ENCODE data around the gene NPTX1.

NPTX1 gene

DNA sequence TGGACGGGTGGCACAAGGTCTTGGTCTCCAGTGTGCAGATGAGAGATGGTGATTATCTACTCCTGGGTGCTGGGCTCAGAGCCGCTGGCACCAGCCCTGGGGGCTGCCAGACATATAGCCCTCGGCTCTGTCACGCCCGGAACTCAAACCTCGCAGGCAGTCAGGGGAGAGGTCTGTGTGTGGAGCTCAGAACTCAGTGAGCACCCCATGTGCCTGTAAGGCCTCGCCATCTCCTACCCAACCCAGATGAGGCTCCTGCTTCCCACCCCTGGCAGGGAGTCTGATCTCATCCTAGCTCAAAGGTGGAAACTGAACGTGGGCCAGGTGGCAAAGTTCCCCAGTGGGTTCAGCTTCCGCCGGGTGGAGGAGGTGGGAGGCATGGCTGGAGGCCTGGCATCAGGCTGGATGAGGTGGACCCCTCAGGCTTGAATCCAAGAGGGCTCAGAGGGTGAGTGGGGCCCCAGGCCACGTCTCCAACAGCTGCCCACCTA, 22.6 kb upstream of the NPTX1 start:
- TF ChIP-seq, protein P1, sequence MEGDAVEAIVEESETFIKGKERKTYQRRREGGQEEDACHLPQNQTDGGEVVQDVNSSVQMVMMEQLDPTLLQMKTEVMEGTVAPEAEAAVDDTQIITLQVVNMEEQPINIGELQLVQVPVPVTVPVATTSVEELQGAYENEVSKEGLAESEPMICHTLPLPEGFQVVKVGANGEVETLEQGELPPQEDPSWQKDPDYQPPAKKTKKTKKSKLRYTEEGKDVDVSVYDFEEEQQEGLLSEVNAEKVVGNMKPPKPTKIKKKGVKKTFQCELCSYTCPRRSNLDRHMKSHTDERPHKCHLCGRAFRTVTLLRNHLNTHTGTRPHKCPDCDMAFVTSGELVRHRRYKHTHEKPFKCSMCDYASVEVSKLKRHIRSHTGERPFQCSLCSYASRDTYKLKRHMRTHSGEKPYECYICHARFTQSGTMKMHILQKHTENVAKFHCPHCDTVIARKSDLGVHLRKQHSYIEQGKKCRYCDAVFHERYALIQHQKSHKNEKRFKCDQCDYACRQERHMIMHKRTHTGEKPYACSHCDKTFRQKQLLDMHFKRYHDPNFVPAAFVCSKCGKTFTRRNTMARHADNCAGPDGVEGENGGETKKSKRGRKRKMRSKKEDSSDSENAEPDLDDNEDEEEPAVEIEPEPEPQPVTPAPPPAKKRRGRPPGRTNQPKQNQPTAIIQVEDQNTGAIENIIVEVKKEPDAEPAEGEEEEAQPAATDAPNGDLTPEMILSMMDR (IDR thresholded peaks at IDR 0.05; ENCODE audit: control insufficient read depth, insufficient read depth, low read depth, low read length, missing control alignments), result no peak
- no peak overlapping the region for H3K4me3 ChIP-seq (ENCODE audit: control insufficient read depth, low read depth, low read length)

DNA sequence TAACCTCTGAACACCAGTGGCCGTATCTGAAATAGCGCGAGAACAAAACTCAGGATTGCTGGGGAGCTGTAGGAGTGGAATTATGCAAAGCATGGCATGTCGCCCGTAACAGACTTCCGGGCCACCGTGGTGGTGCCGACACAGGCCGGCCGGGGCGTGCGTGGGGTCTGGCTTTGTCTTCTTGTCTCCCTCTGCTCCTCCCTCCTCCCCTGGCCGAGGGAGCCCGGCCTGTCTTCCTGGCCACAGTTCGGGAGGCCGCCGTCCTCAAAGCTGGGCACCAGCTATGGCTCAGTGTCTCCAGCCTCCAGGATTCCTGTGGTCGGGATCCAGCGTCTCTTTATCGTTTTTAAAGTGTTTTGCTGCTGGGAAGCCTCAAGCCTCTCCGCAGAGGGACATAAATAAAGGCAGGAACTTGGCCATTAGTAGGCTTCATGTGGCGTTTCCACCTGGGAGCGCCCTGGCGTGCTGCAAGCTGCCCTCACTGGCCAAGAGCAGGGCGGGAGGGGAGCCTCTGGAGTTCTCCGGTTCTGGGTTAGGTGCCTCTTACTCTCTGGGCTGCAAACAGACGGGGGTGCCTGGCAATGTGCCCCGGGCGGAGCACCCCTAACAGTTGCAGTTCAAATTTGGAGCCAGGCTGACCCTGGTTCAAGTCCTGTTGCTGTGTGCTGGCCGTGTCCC, 22.0 kb upstream of the NPTX1 start:
- H3K4me3 ChIP-seq (ENCODE audit: control insufficient read depth, low read depth, low read length), result no peak overlapping the region
- TF ChIP-seq, protein P1 (IDR thresholded peaks at IDR 0.05; ENCODE audit: control insufficient read depth, insufficient read depth, low read depth, low read length, missing control alignments), result no peak
- peak; percentile 8 for DNase-seq (ENCODE audit: low read depth)

More for the DNA sequence above, 22.6 kb upstream of the NPTX1 start:
- no peak for DNase-seq (ENCODE audit: low read depth)

DNA sequence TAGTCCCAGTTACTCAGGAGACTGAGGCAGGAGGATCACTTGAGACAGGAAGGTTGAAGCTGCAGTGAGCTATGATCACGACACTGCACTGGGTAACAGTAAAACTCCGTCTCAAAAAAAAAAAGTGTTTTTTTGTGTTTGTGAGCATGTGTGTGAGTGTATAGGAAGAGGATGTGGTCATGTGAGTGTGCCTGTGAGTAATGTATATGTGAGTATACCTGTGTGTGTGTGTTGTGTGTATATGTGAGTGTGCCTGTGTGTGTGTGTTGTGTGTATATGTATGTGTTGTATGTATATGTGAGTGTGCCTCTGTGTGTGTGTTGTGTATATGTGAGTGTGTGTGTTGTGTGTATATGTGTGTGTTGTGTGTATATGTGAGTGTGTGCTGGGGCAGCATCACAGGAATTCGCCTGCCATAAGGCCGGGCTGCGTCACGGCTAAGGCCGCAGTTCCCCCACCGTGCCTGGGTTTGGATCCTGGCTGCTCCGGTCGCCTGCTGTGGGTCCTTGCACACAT, 21.4 kb upstream of the NPTX1 start:
- H3K4me3 ChIP-seq (ENCODE audit: control insufficient read depth, low read depth, low read length), result no peak overlapping the region
- TF ChIP-seq, protein P1 (IDR thresholded peaks at IDR 0.05; ENCODE audit: control insufficient read depth, insufficient read depth, low read depth, low read length, missing control alignments), result no peak
- DNase-seq (ENCODE audit: low read depth), result no peak

DNA sequence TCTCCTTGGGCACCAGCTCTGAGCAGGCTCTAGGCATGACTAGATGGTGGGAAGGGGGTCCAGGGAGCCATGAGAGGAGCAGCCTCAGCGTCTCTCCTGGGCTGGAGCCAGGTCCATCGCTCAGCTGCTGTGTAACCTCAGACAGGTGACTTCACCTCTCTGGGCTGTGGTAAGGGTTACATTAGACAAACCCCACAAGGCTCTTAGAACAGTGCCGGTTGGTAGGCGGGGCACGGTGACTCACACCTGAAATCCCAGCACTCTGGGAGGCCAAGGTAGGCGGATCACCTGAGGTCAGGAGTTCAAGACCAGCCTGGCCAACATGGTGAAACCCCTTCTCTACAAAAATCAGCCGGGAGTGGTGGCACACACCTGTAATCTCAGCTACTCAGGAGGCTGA, 18.1 kb upstream of the NPTX1 start:
- DNase-seq (ENCODE audit: low read depth), result no peak
- no peak overlapping the region for H3K4me3 ChIP-seq (ENCODE audit: control insufficient read depth, low read depth, low read length)
- TF ChIP-seq, protein P1 (IDR thresholded peaks at IDR 0.05; ENCODE audit: control insufficient read depth, insufficient read depth, low read depth, low read length, missing control alignments), result no peak

DNA sequence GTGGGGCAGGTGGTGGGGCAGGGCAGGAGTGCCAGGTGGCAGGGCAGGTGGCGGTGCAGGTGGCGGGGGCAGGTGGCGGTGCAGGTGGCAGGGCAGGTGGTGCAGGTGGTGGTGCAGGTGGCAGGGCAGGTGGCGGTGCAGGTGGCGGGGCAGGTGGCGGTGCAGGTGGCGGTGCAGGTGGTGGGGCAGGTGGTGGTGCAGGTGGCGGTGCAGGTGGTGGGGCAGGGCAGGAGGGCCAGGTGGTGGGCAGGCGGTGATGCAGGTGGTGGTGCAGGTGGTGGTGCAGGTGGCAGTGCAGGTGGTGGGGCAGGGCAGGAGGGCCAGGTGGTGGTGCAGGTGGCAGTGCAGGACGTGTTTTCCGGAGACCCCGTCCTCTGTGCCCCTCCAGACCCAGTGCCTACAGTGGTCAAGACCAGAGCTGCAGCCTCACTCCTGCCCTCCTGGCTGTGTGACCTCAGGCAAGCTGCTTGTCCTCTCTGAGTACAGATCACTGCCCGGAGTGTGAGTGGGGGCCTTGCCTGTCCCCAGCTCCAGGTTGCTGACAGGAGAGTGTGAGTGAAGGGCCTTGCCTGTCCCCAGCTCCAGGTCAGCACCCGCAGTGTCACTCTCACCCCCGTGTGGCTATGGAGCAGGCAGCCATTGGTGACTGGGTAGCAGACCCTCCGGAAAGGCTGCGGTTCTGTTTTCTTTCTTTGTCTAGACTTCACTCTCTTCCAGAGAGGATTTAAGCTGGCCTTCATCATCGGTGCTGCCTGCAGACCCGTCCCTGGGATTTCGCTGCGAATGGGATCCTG, 16.1 kb upstream of the NPTX1 start:
- no peak for DNase-seq (ENCODE audit: low read depth)
- no peak overlapping the region for H3K4me3 ChIP-seq (ENCODE audit: control insufficient read depth, low read depth, low read length)

More for the DNA sequence above, 16.1 kb upstream of the NPTX1 start:
- TF ChIP-seq, protein P1 (IDR thresholded peaks at IDR 0.05; ENCODE audit: control insufficient read depth, insufficient read depth, low read depth, low read length, missing control alignments), result no peak

All from AG09309 (cell line).